ENCODE results near the gene CACHD1. TPM values are rescaled to one million over a fixed set of nuclear protein-coding genes. Genes with fewer than 3 reads are reported as not detected.

Gene CACHD1
- total and polyA plus RNA-seq, 2 of the 8 experiments (the other 6 are each of a cell fraction or from before 2014, with no cell fraction given) = 22.2 to 42.5 TPM

GRCh38 chr1:64523413-64524337 lies 53.7 kb downstream of the CACHD1 start (continued):
- TF ChIP-seq SIRT6 (IDR thresholded peaks at IDR 0.05; ENCODE audit: low read length) (no peak), BCL11A (IDR thresholded peaks at IDR 0.05; ENCODE audit: low read depth in 2 of 2, low read length in 2 of 2) (no peak), PHF8 (conservative IDR thresholded peaks at IDR 0.05; ENCODE audit: low read depth, low read length) (no peak)

Measured in H1 (cell line).